Mucosa of descending colon (tissue), 3 donors: ENCODE measurements around the gene PTGIS. TPM values are rescaled to one million over a fixed set of nuclear protein-coding genes. Genes with fewer than 3 reads are reported as not detected.
"Not testable (repeated sequence)": the region's sequence is repeated elsewhere in the genome, so short reads cannot be mapped to it uniquely, and the experiment has no call there.

Experiments
- ATAC-seq: fragments of 200-7000 bp; cut with Tn5 transposase; one replicate; pipeline ENCODE4 v1.9.1; 2020; ENCODE audit warnings: mild to moderate bottlenecking, moderate library complexity
- DNase-seq, 3 donors: peaks; one replicate each; pipeline ENCODE4 v3.0.0-alpha.2; 2020
- H3K36me3 ChIP-seq: fragments of 200-600 bp; one replicate; pipeline ENCODE4 v1.8.0; 2021; ENCODE audit warnings: low read depth, mild to moderate bottlenecking
- H3K4me1 ChIP-seq: fragments of 200-600 bp; one replicate; pipeline ENCODE4 v1.8.0; 2021; ENCODE audit warnings: low read depth, mild to moderate bottlenecking
- H3K4me3 ChIP-seq: fragments of 200-600 bp; one replicate; pipeline ENCODE4 v1.8.0; 2021; ENCODE audit warnings: mild to moderate bottlenecking
- H3K9me3 ChIP-seq: fragments of 200-600 bp; one replicate; pipeline ENCODE4 v1.8.0; 2021; ENCODE audit warnings: mild to moderate bottlenecking
- CTCF ChIP-seq: fragments of 200-600 bp; IDR thresholded peaks from one replicate; pipeline ENCODE4 v1.8.0; 2022; ENCODE audit warnings: antibody characterized with exemption, mild to moderate bottlenecking
- intact Hi-C, 2 donors: fragments of 100-400 bp; cut with DNase I in 1 of 2; cut with micrococcal nuclease in 1 of 2; formaldehyde crosslinking; loops; one replicate each; pipeline versions ENCODE4 v1.11.0 to v1.11.1; 2022; cut with DNase I, micrococcal nuclease
- total RNA-seq, 3 donors: library from RNA; stranded (reverse); fragmentation: NEBNext Ultra II Directional in 2 of 3; extraction: Animal tissue kit (Norgen Biotek cat#: 25700) in 2 of 3; gene quantifications; one replicate each; pipeline versions ENCODE4 v1.2.1 to v1.2.4, GENCODE V29; 2021 to 2023
- donor health status: DM: no; HTN: no; CAD: no; lungs with moderate emphysema.
- donor health status: DM: no; HTN: no; CAD: no.
- donor health status: DM: no; HTN: yes; CAD: no.

The PTGIS gene
- total RNA-seq, 3 donors from 2014 or later = 3.8 to 45.8 (median 12.3) TPM

- ATAC-seq (no peak), DNase-seq (no peak)
- H3K4me1 ChIP-seq = peaks cover 10% of the 10 kb centered on the region
- TF ChIP-seq CTCF = no peak
- H3K4me3 ChIP-seq = no peak overlapping the region
- no peaks in the 10 kb centered on the region for H3K9me3 ChIP-seq
- no peaks in the 10 kb centered on the region for H3K36me3 ChIP-seq
- intact Hi-C loops = loop anchor here in 1 of 2 donors (10.0 kb wide), 1 partner anchor 230 kb away; no protein-coding TSS in a partner anchor
These were observed 46.6 kb upstream of the PTGIS start for GRCh38 chr20:49614338-49615050.

GRCh38 chr20:49612127-49612738 lies 44.3 kb upstream of the PTGIS start:
- ATAC-seq (peak; percentile 31), DNase-seq (peak in 2 of 3 donors; percentile 47 to 59)

DNA sequence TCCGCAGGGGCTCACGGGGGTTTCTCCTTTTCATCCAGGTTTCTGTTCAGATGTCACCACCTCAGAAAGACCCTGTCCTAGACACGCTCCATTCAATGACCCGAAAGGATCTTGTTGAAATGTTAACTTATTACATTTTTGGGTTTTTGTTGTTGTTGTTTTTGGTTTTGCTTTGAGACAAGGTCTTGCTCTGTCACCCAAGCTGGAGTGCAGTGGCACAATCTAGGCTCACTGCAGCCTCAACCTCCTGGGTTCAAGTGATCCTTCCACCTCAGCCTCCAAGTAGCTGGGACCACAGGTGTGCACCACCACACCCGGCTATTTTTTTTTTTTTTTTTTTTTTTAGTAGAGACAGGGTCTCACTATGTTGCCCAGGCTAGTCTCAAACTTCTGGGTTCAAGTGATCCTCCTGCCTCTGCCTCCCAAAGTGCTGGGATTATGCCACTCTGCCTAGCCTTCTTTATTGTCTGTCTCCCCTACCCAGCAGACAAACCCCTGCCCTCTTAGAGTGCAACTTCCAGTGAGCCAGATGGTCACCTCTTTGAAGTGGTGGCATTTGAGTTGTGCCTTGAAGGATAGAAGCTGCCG lies 43.7 kb upstream of the PTGIS start:
- intact Hi-C loops = loop anchor here in 1 of 2 donors (10.0 kb wide), 1 partner anchor 233 kb away; no protein-coding TSS in a partner anchor
- H3K9me3 ChIP-seq, H3K36me3 ChIP-seq, ATAC-seq, DNase-seq, H3K4me3 ChIP-seq: not testable (repeated sequence)
- peaks cover 16% of the 10 kb centered on the region for H3K4me1 ChIP-seq

More at GRCh38 chr20:49612127-49612738, 44.3 kb upstream of the PTGIS start:
- TF ChIP-seq CTCF = no peak
- no peaks in the 10 kb centered on the region for H3K36me3 ChIP-seq
- no peaks in the 10 kb centered on the region for H3K9me3 ChIP-seq
- H3K4me3 ChIP-seq = no peak overlapping the region
- peaks cover 16% of the 10 kb centered on the region for H3K4me1 ChIP-seq
- intact Hi-C loops = loop anchor here in 1 of 2 donors (10.0 kb wide), 1 partner anchor 233 kb away; no protein-coding TSS in a partner anchor

DNA sequence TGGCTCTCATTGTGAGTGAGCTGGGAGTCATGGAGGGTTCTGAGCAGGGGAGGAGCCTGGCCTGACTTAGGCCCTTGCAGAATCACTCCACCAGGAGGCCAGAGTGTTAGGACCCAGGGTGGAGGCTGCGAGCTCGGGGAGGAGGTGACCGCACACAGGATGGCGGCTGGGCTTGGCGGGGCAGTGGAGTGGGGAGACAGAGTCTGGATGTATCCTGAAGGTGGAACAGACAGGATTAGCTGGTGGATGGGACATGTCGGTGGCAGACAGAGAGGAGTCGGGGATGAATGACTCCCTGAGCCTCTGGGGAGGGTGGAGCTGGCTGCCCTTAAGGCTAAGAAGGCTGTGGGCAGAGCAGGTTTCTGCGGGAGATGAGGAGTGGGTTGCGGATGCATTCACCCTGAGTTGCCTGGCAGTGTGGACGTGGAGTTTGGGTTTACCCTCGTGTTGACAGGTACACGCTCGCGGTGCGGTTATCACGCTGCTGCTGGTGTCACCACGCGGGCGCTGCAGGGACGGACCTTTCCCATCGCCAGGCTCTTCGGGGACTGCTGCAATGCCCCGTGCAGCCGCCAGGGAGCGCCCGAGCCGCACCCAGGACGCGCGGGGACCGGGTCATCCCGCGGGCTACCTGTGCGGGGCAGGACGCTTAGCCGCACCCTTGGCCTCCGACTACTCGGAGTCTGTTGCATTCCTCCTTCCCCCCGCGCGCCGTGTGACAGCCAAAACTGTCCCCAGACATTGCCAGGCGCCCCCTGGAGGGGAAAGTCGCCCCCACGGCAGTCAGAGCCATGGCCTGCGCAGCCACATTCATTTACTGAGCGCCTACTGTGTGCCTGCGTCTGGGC lies 43.0 kb upstream of the PTGIS start:
- Histone ChIP-seq H3K4me3 (no peak overlapping the region), H3K4me1 (peaks cover 16% of the 10 kb centered on the region), H3K36me3 (no peaks in the 10 kb centered on the region), H3K9me3 (no peaks in the 10 kb centered on the region)
- TF ChIP-seq CTCF = peak; percentile 100
- peak; percentile 86 to 92 (median 87) for DNase-seq
- ATAC-seq = peak; percentile 92
- intact Hi-C loops = loop anchor here in 1 of 2 donors (10.0 kb wide), 1 partner anchor 234 kb away; no protein-coding TSS in a partner anchor

- Histone ChIP-seq H3K4me1 (peaks cover 16% of the 10 kb centered on the region), H3K4me3 (no peak overlapping the region), H3K9me3 (no peaks in the 10 kb centered on the region), H3K36me3 (no peaks in the 10 kb centered on the region)
- intact Hi-C loops = loop anchor here (5.0 to 10.0 kb wide), 3 partner anchors 67 to 284 kb away; no protein-coding TSS in a partner anchor
- DNase-seq (peak; percentile 69 to 76 (median 73)), ATAC-seq (peak; percentile 79)
- peak; percentile 88 for TF ChIP-seq CTCF
These were observed 41.1 kb upstream of the PTGIS start for GRCh38 chr20:49608752-49609670.
